Lung (tissue), 12 donors: ENCODE measurements around the gene SLC15A3. TPM values are rescaled to one million over a fixed set of nuclear protein-coding genes. Genes with fewer than 3 reads are reported as not detected.

ENCODE experiments used
- ATAC-seq: fragments of 200-7000 bp; cut with Tn5 transposase; one replicate; pipeline ENCODE4 v1.9.1; 2020; ENCODE audit warnings: moderate number of reproducible peaks; ENCODE audit not compliant: insufficient read depth, low FRiP score
- DNase-seq, 3 donors: peaks; one replicate each; pipeline ENCODE4 v3.0.0-alpha.2; 2013 to 2017
- H3K27ac ChIP-seq, 2 donors: one replicate each; pipeline ENCODE4 v1.5.1; 2013; ENCODE audit warnings: mild to moderate bottlenecking in 2 of 2, moderate library complexity in 2 of 2, control low read depth in 1 of 2, inconsistent platforms in 1 of 2, low read depth in 1 of 2, low read length in 1 of 2
- H3K27me3 ChIP-seq, 3 donors: one replicate each; pipeline ENCODE4 v1.5.1; 2013; ENCODE audit warnings: low read length in 2 of 3; ENCODE audit not compliant: control insufficient read depth in 3 of 3, insufficient read depth in 3 of 3
- H3K36me3 ChIP-seq, 4 donors: one replicate each; pipeline ENCODE4 v1.5.1; 2013; ENCODE audit warnings: low read length in 4 of 4, mild to moderate bottlenecking in 1 of 4, moderate library complexity in 1 of 4; ENCODE audit not compliant: control insufficient read depth in 4 of 4, insufficient read depth in 4 of 4
- H3K4me1 ChIP-seq, 5 donors: one replicate each; pipeline ENCODE4 v1.5.1; 2013; ENCODE audit warnings: low read length in 5 of 5, mild to moderate bottlenecking in 2 of 5, moderate library complexity in 1 of 5; ENCODE audit not compliant: control insufficient read depth in 5 of 5, insufficient read depth in 5 of 5
- H3K4me3 ChIP-seq: one replicate; pipeline ENCODE4 v1.5.1; 2013; ENCODE audit warnings: mild to moderate bottlenecking, control low read depth, moderate library complexity
- H3K9ac ChIP-seq, 2 donors: one replicate each; pipeline ENCODE4 v1.5.1; 2013; ENCODE audit warnings: low read length in 2 of 2, control low read depth in 1 of 2; ENCODE audit not compliant: insufficient read depth in 1 of 2
- H3K9me3 ChIP-seq, 4 donors: one replicate each; pipeline ENCODE4 v1.5.1; 2013; ENCODE audit warnings: low read length in 3 of 4, mild to moderate bottlenecking in 1 of 4, moderate library complexity in 1 of 4; ENCODE audit not compliant: control insufficient read depth in 4 of 4, insufficient read depth in 3 of 4
- WGBS, 2 donors: extraction: QIAGEN DNeasy Blood & Tissue Kit; methylation state at CpG; one replicate each; pipeline ENCODE4 v1.1.7; 2013; 5-methylcytosine and 5-hydroxymethylcytosine counted together
- polyA plus RNA-seq, 2 donors: library from polyadenylated mRNA; stranded (reverse); fragments of 200-250 nt; gene quantifications; one replicate each; pipeline ENCODE4 v1.2.1, GENCODE V29; 2013
- total RNA-seq, 2 donors: library from RNA; depleted of rRNA in 1 of 2; stranded (reverse); fragments of >200 nt in 1 of 2; gene quantifications; one replicate each; pipeline ENCODE4 v1.2.1, GENCODE V29; 2014 to 2021
- TF ChIP-seq, protein P1 (sequence below): IDR thresholded peaks from 2 replicates; pipeline ENCODE4 v1.5.1; 2012; ENCODE audit warnings: mild to moderate bottlenecking; ENCODE audit errors: control extremely low read depth, extremely low read depth
- donor health status: control.
- donor health status: control.
- donor health status: Bipolar disorder and iron deficiency.
- donor health status: healthy.
- donor health status: DM: yes; HTN: yes; CAD: no.

SLC15A3 gene
- total and polyA plus RNA-seq, 4 donors: 29.9 to 166 (median 98.6) TPM

- DNase-seq (no peak), ATAC-seq (no peak)
- peaks cover 0 to 16% (median 13%) of the 10 kb centered on the region in 5 donors for H3K4me1 ChIP-seq
- TF ChIP-seq, protein P1, sequence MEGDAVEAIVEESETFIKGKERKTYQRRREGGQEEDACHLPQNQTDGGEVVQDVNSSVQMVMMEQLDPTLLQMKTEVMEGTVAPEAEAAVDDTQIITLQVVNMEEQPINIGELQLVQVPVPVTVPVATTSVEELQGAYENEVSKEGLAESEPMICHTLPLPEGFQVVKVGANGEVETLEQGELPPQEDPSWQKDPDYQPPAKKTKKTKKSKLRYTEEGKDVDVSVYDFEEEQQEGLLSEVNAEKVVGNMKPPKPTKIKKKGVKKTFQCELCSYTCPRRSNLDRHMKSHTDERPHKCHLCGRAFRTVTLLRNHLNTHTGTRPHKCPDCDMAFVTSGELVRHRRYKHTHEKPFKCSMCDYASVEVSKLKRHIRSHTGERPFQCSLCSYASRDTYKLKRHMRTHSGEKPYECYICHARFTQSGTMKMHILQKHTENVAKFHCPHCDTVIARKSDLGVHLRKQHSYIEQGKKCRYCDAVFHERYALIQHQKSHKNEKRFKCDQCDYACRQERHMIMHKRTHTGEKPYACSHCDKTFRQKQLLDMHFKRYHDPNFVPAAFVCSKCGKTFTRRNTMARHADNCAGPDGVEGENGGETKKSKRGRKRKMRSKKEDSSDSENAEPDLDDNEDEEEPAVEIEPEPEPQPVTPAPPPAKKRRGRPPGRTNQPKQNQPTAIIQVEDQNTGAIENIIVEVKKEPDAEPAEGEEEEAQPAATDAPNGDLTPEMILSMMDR: no peak
- peaks cover 0 to 4% (median 0%) of the 10 kb centered on the region in 3 donors for H3K27me3 ChIP-seq
- WGBS, 2 donors: 89 to 91% methylated on average over 15 of the region's 15 CpGs
- no peak overlapping the region for H3K4me3 ChIP-seq
- peaks cover 0 to 26% (median 5%) of the 10 kb centered on the region in 4 donors for H3K36me3 ChIP-seq
- no peaks in the 10 kb centered on the region for H3K9me3 ChIP-seq
- no peak overlapping the region for H3K27ac ChIP-seq
- H3K9ac ChIP-seq: no peak overlapping the region
Observed at GRCh38 chr11:60946601-60947264, 5.2 kb downstream of the SLC15A3 start.

DNA sequence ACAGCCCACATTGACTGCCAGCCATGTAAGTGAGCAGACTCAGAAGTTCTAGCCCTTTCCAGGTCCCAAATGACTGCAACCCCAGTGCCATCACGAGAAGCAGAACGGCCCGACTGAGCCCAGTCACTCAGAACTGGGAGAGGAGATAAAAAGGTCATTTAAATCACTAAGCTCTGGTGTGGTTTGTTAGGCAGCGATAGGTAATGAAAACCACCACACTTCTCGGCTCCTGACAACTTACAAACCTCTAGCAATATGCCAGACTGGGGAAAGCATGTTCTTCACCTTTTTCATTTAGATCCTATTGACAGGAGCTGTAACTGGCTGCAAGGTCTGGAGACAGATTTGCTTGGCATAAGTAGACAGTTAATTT lies 6.7 kb downstream of the SLC15A3 start:
- H3K36me3 ChIP-seq: peaks cover 0 to 34% (median 7%) of the 10 kb centered on the region in 4 donors
- TF ChIP-seq, protein P1: no peak
- H3K27ac ChIP-seq: no peak overlapping the region
- H3K9me3 ChIP-seq: no peaks in the 10 kb centered on the region
- WGBS, 2 donors: 88 to 95% methylated on average over 5 of the region's 5 CpGs
- DNase-seq (no peak), ATAC-seq (no peak)
- peaks cover 0 to 12% (median 6%) of the 10 kb centered on the region in 5 donors for H3K4me1 ChIP-seq
- peaks cover 0 to 3% (median 0%) of the 10 kb centered on the region in 3 donors for H3K27me3 ChIP-seq
- H3K9ac ChIP-seq: no peak overlapping the region
- H3K4me3 ChIP-seq: no peak overlapping the region

GRCh38 chr11:60944490-60945294 lies 7.3 kb downstream of the SLC15A3 start:
- no peak for DNase-seq
- TF ChIP-seq, protein P1: no peak
- peaks cover 0 to 18% (median 6%) of the 10 kb centered on the region in 5 donors for H3K4me1 ChIP-seq
- no peaks in the 10 kb centered on the region for H3K9me3 ChIP-seq
- H3K9ac ChIP-seq: no peak overlapping the region
- no peaks in the 10 kb centered on the region for H3K27me3 ChIP-seq
- peak; percentile 17 for ATAC-seq
- no peak overlapping the region for H3K27ac ChIP-seq
- H3K36me3 ChIP-seq: peaks cover 0 to 34% (median 7%) of the 10 kb centered on the region in 4 donors
- WGBS, 2 donors: 74 to 79% methylated on average over 11 of the region's 11 CpGs
- no peak overlapping the region for H3K4me3 ChIP-seq
